ENCODE data around the gene RBBP8NL.

The RBBP8NL gene

DNA sequence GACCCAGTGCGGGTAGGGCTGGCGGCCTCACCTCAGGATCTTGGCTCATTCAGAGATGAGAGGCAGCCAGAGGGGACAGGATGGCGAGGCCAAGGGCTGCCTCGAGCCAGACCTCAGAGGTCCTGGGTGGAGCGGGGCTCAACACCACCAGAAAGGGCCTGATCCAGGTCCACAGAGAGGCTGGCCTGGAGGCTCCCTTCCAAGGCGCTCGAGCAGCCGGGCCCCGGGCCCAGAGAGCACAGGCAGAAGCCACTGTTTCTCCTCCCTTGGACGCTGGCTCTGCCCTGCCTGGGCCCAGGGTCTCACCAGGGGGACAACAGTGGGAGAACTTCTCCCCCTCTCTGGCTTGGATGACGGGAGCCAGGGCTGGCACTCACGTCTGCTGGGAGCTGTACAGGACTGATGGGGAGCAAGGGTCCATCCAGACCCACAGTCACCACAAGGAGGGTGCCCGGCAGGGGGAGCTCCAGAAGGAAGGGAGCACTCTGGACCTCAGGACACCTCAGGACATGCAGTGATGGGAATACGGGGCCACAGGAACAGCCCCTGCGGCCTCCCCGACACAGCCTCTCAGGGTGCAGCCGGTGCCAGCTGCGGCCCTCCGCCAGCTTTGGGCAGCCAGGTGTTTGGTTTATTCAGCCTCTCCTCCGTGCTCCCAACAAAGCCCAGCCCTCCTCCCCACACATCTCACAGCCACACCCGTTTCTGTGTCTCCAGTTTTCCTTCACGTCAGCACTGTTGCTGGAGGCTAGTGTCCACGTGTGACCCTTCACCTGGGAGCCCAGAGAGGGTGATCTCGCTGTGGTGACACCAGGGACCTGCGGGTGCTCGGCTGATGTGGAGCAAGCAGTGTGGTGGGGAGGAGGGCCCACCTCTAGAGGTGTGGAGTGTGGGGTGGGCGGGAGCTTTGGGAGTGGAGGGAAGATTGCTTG is 31.8 kb downstream of the RBBP8NL start:
- Mint-ChIP-seq H3K4me1 (no peaks in the 10 kb centered on the region), H3K27ac (no peak overlapping the region), H3K36me3 (ENCODE audit: low read depth) (peaks cover 14% of the 10 kb centered on the region), H3K9me3 (no peaks in the 10 kb centered on the region), H3K4me3 (no peak overlapping the region), H3K27me3 (ENCODE audit: low read depth, poor library complexity) (peaks cover 5% of the 10 kb centered on the region)
- TF ChIP-seq, protein P1, sequence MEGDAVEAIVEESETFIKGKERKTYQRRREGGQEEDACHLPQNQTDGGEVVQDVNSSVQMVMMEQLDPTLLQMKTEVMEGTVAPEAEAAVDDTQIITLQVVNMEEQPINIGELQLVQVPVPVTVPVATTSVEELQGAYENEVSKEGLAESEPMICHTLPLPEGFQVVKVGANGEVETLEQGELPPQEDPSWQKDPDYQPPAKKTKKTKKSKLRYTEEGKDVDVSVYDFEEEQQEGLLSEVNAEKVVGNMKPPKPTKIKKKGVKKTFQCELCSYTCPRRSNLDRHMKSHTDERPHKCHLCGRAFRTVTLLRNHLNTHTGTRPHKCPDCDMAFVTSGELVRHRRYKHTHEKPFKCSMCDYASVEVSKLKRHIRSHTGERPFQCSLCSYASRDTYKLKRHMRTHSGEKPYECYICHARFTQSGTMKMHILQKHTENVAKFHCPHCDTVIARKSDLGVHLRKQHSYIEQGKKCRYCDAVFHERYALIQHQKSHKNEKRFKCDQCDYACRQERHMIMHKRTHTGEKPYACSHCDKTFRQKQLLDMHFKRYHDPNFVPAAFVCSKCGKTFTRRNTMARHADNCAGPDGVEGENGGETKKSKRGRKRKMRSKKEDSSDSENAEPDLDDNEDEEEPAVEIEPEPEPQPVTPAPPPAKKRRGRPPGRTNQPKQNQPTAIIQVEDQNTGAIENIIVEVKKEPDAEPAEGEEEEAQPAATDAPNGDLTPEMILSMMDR (IDR thresholded peaks at IDR 0.05), result no peak
- no peak for DNase-seq

DNA sequence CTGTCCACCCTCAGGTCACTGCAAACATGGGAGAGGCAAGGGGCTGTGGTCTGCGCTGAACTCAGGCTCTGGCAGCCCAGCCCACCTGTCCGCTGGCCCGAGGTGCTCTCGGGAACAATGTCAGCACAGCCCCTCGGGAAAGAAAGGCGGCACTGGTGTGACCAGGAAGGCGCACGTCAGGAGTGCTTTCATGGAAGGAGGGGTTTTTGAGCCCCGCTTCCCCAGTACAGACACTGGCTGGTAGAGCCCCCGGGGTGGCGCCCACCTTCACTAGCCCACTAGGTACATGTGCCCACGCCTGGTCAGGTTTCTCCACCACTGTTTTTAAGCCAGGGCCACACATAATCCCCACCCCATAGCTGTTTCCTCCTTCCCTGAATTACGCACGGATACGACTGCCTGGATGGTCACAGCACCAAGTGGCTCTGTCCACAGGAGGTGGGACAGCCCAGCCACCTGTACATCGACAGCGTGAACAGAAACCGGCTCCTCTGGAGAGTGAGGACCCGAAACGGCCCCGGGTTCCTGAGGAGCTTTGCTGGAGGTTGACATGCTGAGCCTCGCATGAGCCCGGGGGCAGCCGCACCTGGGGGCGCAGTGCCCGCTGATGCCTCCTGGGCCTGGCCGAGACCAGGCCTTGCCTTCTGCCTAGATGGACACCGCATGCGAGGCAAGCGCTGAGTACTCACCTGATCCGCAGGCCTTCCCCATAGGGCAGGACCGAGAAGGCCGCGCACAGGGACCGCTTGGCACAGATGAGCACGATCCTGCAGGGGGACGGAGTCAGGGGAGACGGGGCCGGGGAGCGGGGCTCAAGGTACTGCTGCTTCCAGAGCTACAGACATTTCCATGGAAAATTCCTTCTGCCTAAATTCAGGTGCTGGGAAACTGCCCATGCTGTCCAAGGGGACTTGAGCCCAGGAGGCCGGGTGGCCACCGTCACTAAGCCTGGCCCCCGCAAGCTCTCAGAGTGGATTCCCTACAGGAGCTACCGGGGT is 32.8 kb downstream of the RBBP8NL start:
- peaks cover 6% of the 10 kb centered on the region for H3K4me1 Mint-ChIP-seq
- peaks cover 24% of the 10 kb centered on the region for H3K36me3 Mint-ChIP-seq (ENCODE audit: low read depth)

DNA sequence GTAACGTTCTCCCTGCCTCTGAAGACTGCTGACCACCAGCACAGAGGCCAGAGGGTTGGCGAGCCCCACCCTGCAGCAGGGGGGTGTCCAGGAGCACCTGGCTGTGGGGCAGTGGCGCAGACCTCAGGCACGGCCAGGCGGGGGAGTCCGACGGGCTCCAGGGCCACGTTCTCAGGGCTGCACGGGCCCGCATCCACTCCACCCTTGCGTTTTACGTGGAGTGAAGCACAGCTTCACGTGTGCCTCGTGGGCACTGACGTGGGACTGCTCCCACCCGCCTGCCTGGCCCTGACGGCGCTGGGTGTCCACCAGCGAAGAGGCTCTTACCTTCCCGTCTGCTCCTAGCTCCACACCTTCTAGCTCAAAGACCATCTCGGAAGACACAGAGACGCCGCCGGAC is 33.5 kb downstream of the RBBP8NL start:
- no peak overlapping the region for H3K27ac Mint-ChIP-seq
- H3K4me3 Mint-ChIP-seq, result no peak overlapping the region
- no peak for DNase-seq
- peaks cover 12% of the 10 kb centered on the region for H3K4me1 Mint-ChIP-seq
- H3K27me3 Mint-ChIP-seq (ENCODE audit: low read depth, poor library complexity), result peaks cover 9% of the 10 kb centered on the region
- peaks cover 31% of the 10 kb centered on the region for H3K36me3 Mint-ChIP-seq (ENCODE audit: low read depth)
- TF ChIP-seq, protein P1 (IDR thresholded peaks at IDR 0.05), result no peak
- no peaks in the 10 kb centered on the region for H3K9me3 Mint-ChIP-seq

More for the DNA sequence above, 32.8 kb downstream of the RBBP8NL start:
- no peaks in the 10 kb centered on the region for H3K9me3 Mint-ChIP-seq
- H3K27ac Mint-ChIP-seq, result no peak overlapping the region
- DNase-seq, result no peak
- TF ChIP-seq, protein P1 (IDR thresholded peaks at IDR 0.05), result no peak
- peaks cover 5% of the 10 kb centered on the region for H3K27me3 Mint-ChIP-seq (ENCODE audit: low read depth, poor library complexity)
- H3K4me3 Mint-ChIP-seq, result no peak overlapping the region

DNA sequence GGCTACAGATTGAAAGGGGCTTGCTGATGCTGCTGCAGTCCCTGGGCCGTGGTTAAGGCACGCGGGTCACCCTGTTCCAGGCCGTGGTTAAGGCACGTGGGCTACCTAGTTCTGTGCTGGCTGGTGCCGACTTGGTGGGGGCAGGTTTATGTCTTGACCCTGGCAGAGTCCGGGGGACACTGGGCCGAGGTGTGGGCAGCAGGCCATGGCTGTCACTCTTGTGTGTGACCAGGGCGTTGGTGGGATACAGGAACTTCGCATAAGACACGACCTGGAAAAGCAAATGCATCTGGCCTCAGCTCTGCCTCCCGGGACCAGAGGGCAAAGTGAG is 34.0 kb downstream of the RBBP8NL start:
- peak overlapping the region; percentile 39 for H3K27ac Mint-ChIP-seq
- peaks cover 17% of the 10 kb centered on the region for H3K4me1 Mint-ChIP-seq
- peaks cover 9% of the 10 kb centered on the region for H3K27me3 Mint-ChIP-seq (ENCODE audit: low read depth, poor library complexity)
- no peaks in the 10 kb centered on the region for H3K9me3 Mint-ChIP-seq
- DNase-seq, result no peak
- no peak overlapping the region for H3K4me3 Mint-ChIP-seq
- TF ChIP-seq, protein P1 (IDR thresholded peaks at IDR 0.05), result no peak
- peaks cover 37% of the 10 kb centered on the region for H3K36me3 Mint-ChIP-seq (ENCODE audit: low read depth)

DNA sequence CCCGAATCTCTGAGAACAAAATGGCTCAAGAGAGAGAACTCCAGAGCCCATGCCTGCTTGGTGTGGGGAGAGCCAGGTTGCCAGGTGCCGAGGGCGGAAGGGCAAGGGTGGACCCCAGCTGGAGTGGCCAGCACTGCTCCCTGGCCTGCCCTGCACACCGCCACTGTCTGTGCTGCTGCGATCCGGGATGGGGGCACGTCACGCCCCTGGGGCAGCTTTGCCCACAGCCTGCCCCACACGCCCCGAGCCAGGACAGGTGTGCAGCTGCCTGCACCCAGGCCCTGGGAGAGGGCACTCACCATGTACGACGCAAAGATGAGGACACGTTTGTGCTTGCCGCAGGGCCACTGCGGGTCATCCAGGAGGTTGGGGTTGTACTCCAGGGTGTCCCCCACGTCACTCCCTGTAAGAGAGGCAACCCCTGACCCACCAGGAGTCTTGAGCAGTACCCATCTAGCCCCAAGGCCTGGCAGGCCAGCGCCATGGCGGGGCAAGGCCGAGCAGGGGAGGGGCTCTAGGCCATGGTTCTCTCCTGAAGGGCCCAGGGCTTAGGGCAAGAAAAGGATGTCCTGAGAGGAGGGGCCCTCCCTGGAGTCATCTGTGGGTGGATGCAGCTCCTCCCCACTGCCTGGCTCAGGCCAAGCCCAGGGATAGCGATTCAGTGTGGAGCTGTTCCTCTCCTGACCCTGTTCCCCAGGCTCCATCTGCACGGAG is 34.6 kb downstream of the RBBP8NL start:
- DNase-seq, result no peak
- Mint-ChIP-seq H3K4me3 (no peak overlapping the region), H3K36me3 (ENCODE audit: low read depth) (peaks cover 37% of the 10 kb centered on the region), H3K4me1 (peaks cover 22% of the 10 kb centered on the region), H3K27ac (peak overlapping the region; percentile 36), H3K27me3 (ENCODE audit: low read depth, poor library complexity) (peaks cover 9% of the 10 kb centered on the region), H3K9me3 (no peaks in the 10 kb centered on the region)
- TF ChIP-seq, protein P1 (IDR thresholded peaks at IDR 0.05), result no peak

Data from nephron progenitor cell (in vitro differentiated cells).